ENCODE data around the gene COBL. TPM values are rescaled to one million over a fixed set of nuclear protein-coding genes. Genes with fewer than 3 reads are reported as not detected.

The COBL gene
- total and polyA plus RNA-seq, 9 of the 15 experiments (the other 6 are each of a cell fraction or from before 2014, with no cell fraction given), result 0.01 to 2.4 (median 0.09) TPM; not detected in 3

DNA sequence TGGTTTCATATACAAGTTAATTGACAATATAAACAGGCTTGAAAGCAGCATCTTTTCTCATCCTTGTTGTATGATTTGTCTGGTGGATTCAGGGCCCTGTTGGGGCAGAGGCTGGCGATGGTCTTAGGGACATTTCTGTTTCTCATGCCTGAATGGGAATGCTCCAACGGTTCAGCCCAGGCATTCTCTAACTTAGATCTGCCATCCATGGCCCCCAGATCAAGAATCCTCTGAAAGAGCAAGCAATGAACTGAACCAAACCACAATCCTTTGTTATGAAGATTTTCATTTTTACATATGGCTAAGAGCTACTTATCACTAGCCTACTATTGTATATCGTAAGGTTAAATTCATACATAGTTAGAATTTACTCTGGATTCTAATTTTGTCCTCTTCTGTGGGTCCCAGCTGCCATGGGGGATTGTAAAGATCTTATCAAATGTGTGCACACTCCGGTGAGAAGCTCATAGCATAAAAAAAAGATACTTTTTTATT is 163.9 kb downstream of the COBL start (continued):
- TF ChIP-seq ZBTB11 (CRISPR knock-in tag; IDR thresholded peaks at IDR 0.05), result no peak

- no peaks in the 10 kb centered on the region for H3K79me2 ChIP-seq (ENCODE audit: control insufficient read depth, insufficient read depth, low read length)
- POLR2A ChIA-PET, result interaction anchor here (0.6 kb wide), 1 partner anchor 418 kb away, joined by 3 read pairs; no protein-coding TSS in a partner anchor
- no peak overlapping the region for H3K27ac ChIP-seq (ENCODE audit: extremely low read depth, low read depth, low read length)
- no TSS peak for BruUV-seq (replicated peaks)
- H3K36me3 ChIP-seq (ENCODE audit: control insufficient read depth, insufficient read depth, low read length), result no peaks in the 10 kb centered on the region
- FAIRE-seq (no peak), ATAC-seq (no peak), DNase-seq (ENCODE audit: extremely low read depth in 1 of 4, low spot score in 3 of 4) (no peak)
- no peaks in the 10 kb centered on the region for H3K9me1 ChIP-seq (ENCODE audit: control insufficient read depth, insufficient read depth, low read length)
- no peak overlapping the region for H2AFZ ChIP-seq (ENCODE audit: low read depth, low read length)
- H3K9me3 ChIP-seq (replicated peaks; ENCODE audit: control insufficient read depth, insufficient read depth, low read depth, low read length), result no peaks in the 10 kb centered on the region
- intact Hi-C loops (cut with micrococcal nuclease), result no loop called here
- H3K4me1 ChIP-seq (replicated peaks in 1 of 2; ENCODE audit: control insufficient read depth in 2 of 2, insufficient read depth in 2 of 2, low read length in 2 of 2), result no peaks in the 10 kb centered on the region
- no peak overlapping the region for H3K9ac ChIP-seq (ENCODE audit: insufficient read depth in 1 of 2, low read depth in 2 of 2, low read length in 2 of 2)
- H3K4me2 ChIP-seq (ENCODE audit: insufficient read depth, low read length), result no peak overlapping the region
- peaks cover 0 to 15% of the 10 kb centered on the region in 2 experiments; a peak in 2 of 5 replicates for H3K27me3 ChIP-seq (ENCODE audit: control insufficient read depth in 2 of 2, insufficient read depth in 2 of 2, low read length in 2 of 2)
- WGBS (ENCODE audit: insufficient coverage, low coverage, missing lambda C conversion rate), result 2% methylated on average over 3 of the region's 3 CpGs
- H4K20me1 ChIP-seq (replicated peaks; ENCODE audit: control insufficient read depth, insufficient read depth, low read length), result no peaks in the 10 kb centered on the region
- CTCF ChIA-PET (ENCODE audit: low intra/inter-chr PET ratio), result interaction anchor here (0.6 kb wide), 1 partner anchor 274 kb away, joined by 3 read pairs; no protein-coding TSS in a partner anchor
- in situ Hi-C loops (cut with MboI), result no loop called here
- H3K4me3 ChIP-seq, result no peak overlapping the region
- TF ChIP-seq ZNF277 (CRISPR knock-in tag; IDR thresholded peaks at IDR 0.05; ENCODE audit: borderline replicate concordance), result no peak
- TF ChIP-seq POLR2H (tag; IDR thresholded peaks at IDR 0.05; ENCODE audit: low read depth), result no peak
- TF ChIP-seq FOXJ2 (tag; IDR thresholded peaks at IDR 0.05), result no peak
- TF ChIP-seq L3MBTL2 (IDR thresholded peaks at IDR 0.05), result no peak
- no peak for TF ChIP-seq ARID1B (IDR thresholded peaks at IDR 0.05)
- TF ChIP-seq SUPT5H (IDR thresholded peaks at IDR 0.05), result no peak
- TF ChIP-seq TCF7 (IDR thresholded peaks at IDR 0.05; ENCODE audit: borderline replicate concordance), result no peak
- TF ChIP-seq ZNF589 (CRISPR knock-in tag; IDR thresholded peaks at IDR 0.05; ENCODE audit: low read depth), result no peak
- TF ChIP-seq, protein P1, sequence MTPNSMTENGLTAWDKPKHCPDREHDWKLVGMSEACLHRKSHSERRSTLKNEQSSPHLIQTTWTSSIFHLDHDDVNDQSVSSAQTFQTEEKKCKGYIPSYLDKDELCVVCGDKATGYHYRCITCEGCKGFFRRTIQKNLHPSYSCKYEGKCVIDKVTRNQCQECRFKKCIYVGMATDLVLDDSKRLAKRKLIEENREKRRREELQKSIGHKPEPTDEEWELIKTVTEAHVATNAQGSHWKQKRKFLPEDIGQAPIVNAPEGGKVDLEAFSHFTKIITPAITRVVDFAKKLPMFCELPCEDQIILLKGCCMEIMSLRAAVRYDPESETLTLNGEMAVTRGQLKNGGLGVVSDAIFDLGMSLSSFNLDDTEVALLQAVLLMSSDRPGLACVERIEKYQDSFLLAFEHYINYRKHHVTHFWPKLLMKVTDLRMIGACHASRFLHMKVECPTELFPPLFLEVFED (CRISPR knock-in tag; conservative IDR thresholded peaks at IDR 0.05), result no peak
- no peak for TF ChIP-seq RUNX1 (IDR thresholded peaks at IDR 0.05; ENCODE audit: low read depth)
- TF ChIP-seq MXD1 (CRISPR knock-in tag; IDR thresholded peaks at IDR 0.05; ENCODE audit: borderline replicate concordance, poor library complexity, severe bottlenecking), result no peak
Observed at GRCh38 chr7:51151455-51151854, 165.2 kb downstream of the COBL start.
